Muscle layer of duodenum (tissue), 2 donors: Measurements from ENCODE around the gene RASEF.

Experiments used
- H3K27ac ChIP-seq: one replicate; pipeline ENCODE4 v1.7.0; 2013; ENCODE audit warnings: mild to moderate bottlenecking, low read length
- H3K27me3 ChIP-seq: one replicate; pipeline ENCODE4 v1.7.0; 2013; ENCODE audit warnings: low read depth, mild to moderate bottlenecking, control low read depth, low read length
- H3K36me3 ChIP-seq, 2 donors: one replicate each; pipeline ENCODE4 v1.7.0; 2013; ENCODE audit warnings: low read length in 2 of 2, control low read depth in 1 of 2, mild to moderate bottlenecking in 1 of 2; ENCODE audit not compliant: insufficient read depth in 2 of 2, control insufficient read depth in 1 of 2
- H3K4me1 ChIP-seq, 2 donors: one replicate each; pipeline ENCODE4 v1.7.0; 2013; ENCODE audit warnings: low read length in 2 of 2, mild to moderate bottlenecking in 2 of 2, control low read depth in 1 of 2, moderate library complexity in 1 of 2; ENCODE audit not compliant: insufficient read depth in 2 of 2, control insufficient read depth in 1 of 2
- H3K4me3 ChIP-seq, 2 donors: one replicate each; pipeline ENCODE4 v1.7.0; 2013; ENCODE audit warnings: low read length in 2 of 2, low read depth in 1 of 2, mild to moderate bottlenecking in 1 of 2
- H3K9me3 ChIP-seq, 2 donors: one replicate each; pipeline ENCODE4 v1.7.0; 2013; ENCODE audit warnings: low read length in 2 of 2, control low read depth in 1 of 2, mild to moderate bottlenecking in 1 of 2; ENCODE audit not compliant: control insufficient read depth in 1 of 2
- donor health status: healthy.

The RASEF gene

DNA sequence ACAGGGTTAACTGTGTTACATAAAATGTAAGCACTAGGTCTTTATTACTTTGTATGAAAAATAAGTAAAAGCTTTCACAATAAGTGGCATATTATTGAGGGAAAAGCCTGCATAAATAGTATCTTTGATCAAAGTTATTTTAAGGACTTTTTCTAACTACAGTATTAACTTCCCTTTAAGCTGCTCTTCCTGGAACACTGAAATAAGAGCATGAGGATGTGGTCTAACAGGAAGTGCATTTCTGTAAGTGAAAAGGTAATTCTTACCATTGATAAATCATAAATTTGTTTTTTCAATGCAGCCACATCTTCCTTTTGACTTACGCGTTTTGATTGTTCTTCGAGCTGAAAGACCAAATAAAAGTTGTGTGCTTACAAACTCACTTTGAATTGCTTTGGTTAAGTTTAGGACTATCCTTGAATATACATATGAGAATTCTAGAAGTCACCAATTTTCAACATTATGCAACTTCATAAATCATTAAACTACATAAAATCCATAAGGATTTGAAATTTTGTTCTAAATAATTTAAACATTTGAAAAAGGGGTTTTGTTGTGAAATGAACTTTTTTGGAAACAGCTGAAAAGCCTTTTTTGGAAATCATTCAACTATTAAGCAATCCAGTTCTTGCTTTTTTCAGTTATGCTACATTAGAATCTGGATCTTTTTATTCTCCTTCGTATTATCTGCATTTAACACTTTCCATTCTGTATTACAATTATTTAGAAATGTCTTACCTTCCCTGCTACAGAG, 50.6 kb downstream of the RASEF start:
- Histone ChIP-seq H3K4me1 (peaks cover 6 to 15% of the 10 kb centered on the region in 2 donors), H3K9me3 (no peaks in the 10 kb centered on the region), H3K36me3 (no peaks in the 10 kb centered on the region), H3K4me3 (no peak overlapping the region), H3K27me3 (no peaks in the 10 kb centered on the region), H3K27ac (no peak overlapping the region)

DNA sequence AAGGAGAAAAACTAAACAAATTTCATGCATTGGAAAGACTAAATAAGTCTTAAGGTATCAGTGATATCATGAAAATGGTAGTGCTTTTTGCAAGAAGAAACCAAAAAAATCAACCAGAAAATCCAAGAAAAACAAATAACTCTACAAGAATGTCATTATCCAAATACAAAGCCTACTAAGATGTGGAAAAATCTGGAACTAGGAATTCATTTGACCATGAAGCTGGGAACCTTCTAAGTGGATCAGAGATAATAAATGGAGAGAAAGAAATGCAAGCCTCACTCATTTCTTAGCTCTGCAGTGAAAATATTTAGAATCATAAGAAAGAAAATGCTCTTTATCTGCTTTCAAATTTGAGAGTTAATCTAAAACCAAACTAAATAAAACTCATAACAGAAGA, 51.3 kb downstream of the RASEF start:
- no peaks in the 10 kb centered on the region for H3K9me3 ChIP-seq
- no peak overlapping the region for H3K27ac ChIP-seq
- peaks cover 6 to 15% of the 10 kb centered on the region in 2 donors for H3K4me1 ChIP-seq
- H3K4me3 ChIP-seq = no peak overlapping the region
- no peaks in the 10 kb centered on the region for H3K27me3 ChIP-seq
- H3K36me3 ChIP-seq = no peaks in the 10 kb centered on the region

- peaks cover 0 to 1% of the 10 kb centered on the region in 2 donors for H3K4me1 ChIP-seq
- no peaks in the 10 kb centered on the region for H3K36me3 ChIP-seq
- no peaks in the 10 kb centered on the region for H3K27me3 ChIP-seq
Observed at GRCh38 chr9:83007521-83008300, 55.2 kb downstream of the RASEF start.

DNA sequence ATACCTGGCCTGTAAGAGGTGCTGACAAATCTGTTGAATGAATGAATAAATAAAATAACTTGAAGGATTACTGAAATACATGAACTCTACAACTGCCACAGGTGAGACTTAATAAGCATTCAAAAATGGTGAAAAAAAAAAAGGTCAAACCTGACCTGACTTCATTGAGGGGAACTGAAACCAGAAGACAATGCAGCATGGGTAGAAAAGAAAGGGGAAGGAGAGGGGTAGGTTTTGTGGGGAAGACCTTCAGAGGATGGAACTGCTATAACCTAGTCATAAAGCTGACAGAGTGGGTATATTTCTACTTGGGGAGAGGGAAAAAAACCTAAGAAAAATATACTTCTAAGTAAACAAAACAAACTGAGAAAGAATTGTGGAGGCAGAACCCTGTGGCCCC, 56.6 kb downstream of the RASEF start:
- Histone ChIP-seq H3K4me1 (no peaks in the 10 kb centered on the region), H3K27ac (no peak overlapping the region)

More at GRCh38 chr9:83007521-83008300, 55.2 kb downstream of the RASEF start:
- no peak overlapping the region for H3K4me3 ChIP-seq
- H3K9me3 ChIP-seq = no peaks in the 10 kb centered on the region
- no peak overlapping the region for H3K27ac ChIP-seq

GRCh38 chr9:83005963-83006362, 57.0 kb downstream of the RASEF start:
- Histone ChIP-seq H3K36me3 (no peaks in the 10 kb centered on the region), H3K27me3 (no peaks in the 10 kb centered on the region), H3K4me3 (no peak overlapping the region), H3K4me1 (no peaks in the 10 kb centered on the region), H3K9me3 (no peaks in the 10 kb centered on the region), H3K27ac (no peak overlapping the region)

More for the DNA sequence above, 56.6 kb downstream of the RASEF start:
- no peaks in the 10 kb centered on the region for H3K9me3 ChIP-seq
- H3K4me3 ChIP-seq = no peak overlapping the region
- no peaks in the 10 kb centered on the region for H3K36me3 ChIP-seq
- H3K27me3 ChIP-seq = no peaks in the 10 kb centered on the region

- Histone ChIP-seq H3K4me3 (no peak overlapping the region), H3K36me3 (no peaks in the 10 kb centered on the region), H3K27ac (no peak overlapping the region), H3K4me1 (no peaks in the 10 kb centered on the region), H3K9me3 (no peaks in the 10 kb centered on the region), H3K27me3 (no peaks in the 10 kb centered on the region)
Observed at GRCh38 chr9:83005361-83005760, 57.6 kb downstream of the RASEF start.

- Histone ChIP-seq H3K27me3 (no peaks in the 10 kb centered on the region), H3K36me3 (no peaks in the 10 kb centered on the region), H3K4me3 (no peak overlapping the region), H3K4me1 (no peaks in the 10 kb centered on the region), H3K9me3 (no peaks in the 10 kb centered on the region), H3K27ac (no peak overlapping the region)
Observed at GRCh38 chr9:83002329-83002728, 60.6 kb downstream of the RASEF start.

DNA sequence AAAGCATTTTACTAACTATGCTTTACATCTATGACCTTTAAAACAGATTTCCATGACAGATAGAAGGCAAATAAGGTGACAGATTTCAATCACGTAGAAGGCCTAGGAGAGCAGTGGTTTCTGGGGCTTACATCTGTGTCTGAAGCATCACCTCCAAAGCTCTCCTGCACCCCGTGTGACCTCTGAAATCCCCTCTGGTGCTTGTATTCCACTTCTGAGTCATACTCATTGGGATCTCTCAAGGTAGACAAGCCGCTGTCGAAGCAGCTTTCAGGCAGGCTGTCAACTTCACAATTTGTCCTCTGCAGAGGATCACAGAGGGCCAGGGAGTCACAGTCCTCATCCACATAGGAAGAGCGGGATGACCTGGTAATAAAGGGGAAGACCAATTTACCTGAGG, 62.2 kb downstream of the RASEF start:
- Histone ChIP-seq H3K36me3 (no peaks in the 10 kb centered on the region), H3K4me3 (no peak overlapping the region), H3K27ac (no peak overlapping the region), H3K4me1 (no peaks in the 10 kb centered on the region), H3K9me3 (no peaks in the 10 kb centered on the region), H3K27me3 (no peaks in the 10 kb centered on the region)

- Histone ChIP-seq H3K4me1 (no peaks in the 10 kb centered on the region), H3K27me3 (no peaks in the 10 kb centered on the region), H3K9me3 (no peaks in the 10 kb centered on the region), H3K27ac (no peak overlapping the region), H3K36me3 (no peaks in the 10 kb centered on the region), H3K4me3 (no peak overlapping the region)
Observed at GRCh38 chr9:82998409-82998808, 64.5 kb downstream of the RASEF start.

- Histone ChIP-seq H3K27me3 (no peaks in the 10 kb centered on the region), H3K9me3 (no peaks in the 10 kb centered on the region), H3K27ac (no peak overlapping the region), H3K4me3 (no peak overlapping the region), H3K36me3 (no peaks in the 10 kb centered on the region), H3K4me1 (no peaks in the 10 kb centered on the region)
Observed at GRCh38 chr9:82997476-82998140, 65.3 kb downstream of the RASEF start.

- Histone ChIP-seq H3K4me3 (no peak overlapping the region), H3K27me3 (no peaks in the 10 kb centered on the region), H3K36me3 (no peaks in the 10 kb centered on the region), H3K4me1 (no peaks in the 10 kb centered on the region), H3K9me3 (no peaks in the 10 kb centered on the region), H3K27ac (no peak overlapping the region)
Observed at GRCh38 chr9:82996941-82997340, 66.0 kb downstream of the RASEF start.
